Panc1 (cell line): ENCODE data around the gene THADA. TPM values are rescaled to one million over a fixed set of nuclear protein-coding genes. Genes with fewer than 3 reads are reported as not detected.

ENCODE experiments used
- ATAC-seq: fragments of 200-7000 bp; cut with Tn5 transposase; 2 replicates; pipeline ENCODE4 v1.9.1; 2020; ENCODE audit warnings: mild to moderate bottlenecking, moderate library complexity
- BruUV-seq: library from RNA; stranded (reverse); fragments of 400-500 nt; replicated peaks from 2 replicates; lab custom pipeline; 2021; lab: Mats Ljungman, UMichigan
- CTCF ChIA-PET: fragments of 300-600 bp; sonication (Branson Sonifier 250); formaldehyde crosslinking; loops from one replicate; lab custom pipeline; 2022; ENCODE audit warnings: antibody characterized with exemption; lab: Charles Lee
- POLR2A ChIA-PET: fragments of 300-600 bp; sonication (Branson Sonifier 250); formaldehyde crosslinking; loops from one replicate; lab custom pipeline; 2022; ENCODE audit warnings: antibody characterized with exemption; lab: Charles Lee
- DNase-seq: peaks from one replicate; pipeline ENCODE4 v3.0.0-alpha.2; 2010; ENCODE audit warnings: low read depth, low spot score
- H3K27ac ChIP-seq: 2 replicates; pipeline ENCODE4 v1.5.1; 2011; ENCODE audit warnings: mild to moderate bottlenecking, low read length, inconsistent platforms
- H3K27me3 ChIP-seq: fragments of 200-500 bp; sonication (Bioruptor generic); 2 replicates; pipeline ENCODE4 v1.6.0; 2014; ENCODE audit warnings: low read length, inconsistent platforms; ENCODE audit not compliant: control insufficient read depth, insufficient read depth
- H3K36me3 ChIP-seq: fragments of 200-500 bp; sonication (Bioruptor generic); 2 replicates; pipeline ENCODE4 v1.5.1; 2014; ENCODE audit warnings: inconsistent platforms, mild to moderate bottlenecking, low read length, moderate library complexity; ENCODE audit not compliant: control insufficient read depth, insufficient read depth
- H3K4me1 ChIP-seq: 2 replicates; pipeline ENCODE4 v1.5.1; 2011; ENCODE audit warnings: inconsistent platforms, mild to moderate bottlenecking, low read length, moderate library complexity; ENCODE audit not compliant: control insufficient read depth, insufficient read depth
- H3K4me3 ChIP-seq, 2 experiments: 2 replicates each; pipeline ENCODE4 v1.5.1; 2011 to 2012; ENCODE audit warnings: low read depth in 2 of 2, low read length in 2 of 2, mild to moderate bottlenecking in 2 of 2, inconsistent platforms in 1 of 2, moderate library complexity in 1 of 2
- H3K9me3 ChIP-seq: fragments of 200-500 bp; sonication (Bioruptor generic); 2 replicates; pipeline ENCODE4 v1.5.1; 2014; ENCODE audit warnings: low read depth, mild to moderate bottlenecking, inconsistent platforms, low read length, moderate library complexity; ENCODE audit not compliant: control insufficient read depth, insufficient read depth
- POLR2AphosphoS5 ChIP-seq: IDR thresholded peaks from 2 replicates; pipeline ENCODE4 v1.6.1; 2012; ENCODE audit warnings: mild to moderate bottlenecking, low read depth, low read length, moderate library complexity
- SIN3A ChIP-seq: IDR thresholded peaks from 2 replicates; pipeline ENCODE4 v1.6.1; 2012; ENCODE audit warnings: low read depth, mild to moderate bottlenecking, low read length, moderate library complexity, borderline replicate concordance; ENCODE audit not compliant: insufficient read depth
- TCF7L2 ChIP-seq: IDR thresholded peaks from 2 replicates; pipeline ENCODE4 v1.6.1; 2011; ENCODE audit warnings: mild to moderate bottlenecking, low read depth, low read length, inconsistent platforms
- in situ Hi-C: cut with HindIII; loops from 2 replicates; pipeline ENCODE4 v1.10.0; 2016; ENCODE audit warnings: low sequenced_read_pairs, low pct_unique_long_range_greater_than_20kb
- intact Hi-C: fragments of 100-400 bp; cut with micrococcal nuclease; formaldehyde crosslinking; loops from one replicate; pipeline ENCODE4 v1.10.0; 2022; ENCODE audit not compliant: unreplicated experiment
- total RNA-seq: library from RNA; stranded (reverse); gene quantifications from one replicate; pipeline ENCODE4 v1.2.1, GENCODE V29; 2021; ENCODE audit not compliant: unreplicated experiment
- TF ChIP-seq, protein P1 (sequence below): fragments of 450-650 bp; IDR thresholded peaks from 2 replicates; pipeline ENCODE4 v1.5.1; 2017; ENCODE audit warnings: mild to moderate bottlenecking
- TF ChIP-seq, protein P2 (sequence below), 2 experiments: IDR thresholded peaks; 2 replicates each; pipeline ENCODE4 v1.6.1; 2011 to 2012; ENCODE audit warnings: low read depth in 2 of 2, control low read depth in 1 of 2, low read length in 1 of 2, mild to moderate bottlenecking in 1 of 2, moderate library complexity in 1 of 2; ENCODE audit not compliant: insufficient read depth in 1 of 2

The THADA gene
- total RNA-seq, 1 experiment from 2014 or later = 37.2 TPM

DNA sequence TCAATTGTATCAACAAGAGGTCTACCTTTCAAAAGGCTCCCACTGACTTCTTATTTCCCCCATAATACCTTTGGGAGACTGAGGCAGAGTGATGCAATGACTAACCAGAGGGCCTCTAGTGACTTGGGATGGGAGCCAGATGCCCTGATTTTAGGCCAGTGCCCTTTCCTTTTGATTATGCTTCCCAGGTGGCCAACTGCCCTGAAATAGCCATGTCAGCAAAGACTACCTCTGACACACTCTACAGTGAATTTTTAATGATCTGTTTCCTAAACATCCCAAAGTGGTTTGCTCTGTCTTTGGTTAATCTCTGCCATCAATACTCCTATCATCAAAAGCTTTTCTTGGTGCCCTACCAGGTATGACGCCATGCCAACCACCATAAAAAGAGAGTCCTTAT, 303.5 kb downstream of the THADA start:
- Histone ChIP-seq H3K27me3 (no peaks in the 10 kb centered on the region), H3K4me3 (no peak overlapping the region), H3K27ac (no peak overlapping the region), H3K36me3 (no peaks in the 10 kb centered on the region), H3K4me1 (no peaks in the 10 kb centered on the region; the same call in 1 of the 2 replicates), H3K9me3 (no peaks in the 10 kb centered on the region)
- no TSS peak for BruUV-seq
- ChIA-PET POLR2A (no interaction called here), CTCF (no interaction called here)
- ATAC-seq = no peak
- in situ Hi-C loops = no loop called here
- no peak for TF ChIP-seq SIN3A
- TF ChIP-seq, protein P1, sequence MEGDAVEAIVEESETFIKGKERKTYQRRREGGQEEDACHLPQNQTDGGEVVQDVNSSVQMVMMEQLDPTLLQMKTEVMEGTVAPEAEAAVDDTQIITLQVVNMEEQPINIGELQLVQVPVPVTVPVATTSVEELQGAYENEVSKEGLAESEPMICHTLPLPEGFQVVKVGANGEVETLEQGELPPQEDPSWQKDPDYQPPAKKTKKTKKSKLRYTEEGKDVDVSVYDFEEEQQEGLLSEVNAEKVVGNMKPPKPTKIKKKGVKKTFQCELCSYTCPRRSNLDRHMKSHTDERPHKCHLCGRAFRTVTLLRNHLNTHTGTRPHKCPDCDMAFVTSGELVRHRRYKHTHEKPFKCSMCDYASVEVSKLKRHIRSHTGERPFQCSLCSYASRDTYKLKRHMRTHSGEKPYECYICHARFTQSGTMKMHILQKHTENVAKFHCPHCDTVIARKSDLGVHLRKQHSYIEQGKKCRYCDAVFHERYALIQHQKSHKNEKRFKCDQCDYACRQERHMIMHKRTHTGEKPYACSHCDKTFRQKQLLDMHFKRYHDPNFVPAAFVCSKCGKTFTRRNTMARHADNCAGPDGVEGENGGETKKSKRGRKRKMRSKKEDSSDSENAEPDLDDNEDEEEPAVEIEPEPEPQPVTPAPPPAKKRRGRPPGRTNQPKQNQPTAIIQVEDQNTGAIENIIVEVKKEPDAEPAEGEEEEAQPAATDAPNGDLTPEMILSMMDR = no peak
- intact Hi-C loops = no loop called here
- no peak for DNase-seq

DNA sequence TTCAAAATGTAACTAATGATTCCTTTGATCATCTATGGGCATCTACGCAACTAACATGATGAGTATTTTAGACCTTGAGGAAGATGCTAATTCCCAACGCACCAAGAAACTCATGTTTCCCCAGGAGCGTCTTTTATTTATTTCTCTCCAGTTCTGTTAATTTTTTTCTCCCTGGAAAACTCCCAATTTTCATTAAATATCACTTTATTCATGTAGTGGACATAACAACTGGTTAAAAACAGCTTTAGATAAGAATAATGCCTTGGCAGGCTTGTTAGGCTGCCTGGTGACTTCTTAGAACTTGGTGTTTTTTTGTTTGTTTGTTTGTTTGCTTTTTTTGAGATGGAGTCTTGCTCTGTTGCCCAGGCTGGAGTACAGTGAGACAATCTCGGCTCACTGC, 306.5 kb downstream of the THADA start:
- TF ChIP-seq SIN3A (no peak), POLR2AphosphoS5 (no peak), TCF7L2 (no peak)
- TF ChIP-seq, protein P2, sequence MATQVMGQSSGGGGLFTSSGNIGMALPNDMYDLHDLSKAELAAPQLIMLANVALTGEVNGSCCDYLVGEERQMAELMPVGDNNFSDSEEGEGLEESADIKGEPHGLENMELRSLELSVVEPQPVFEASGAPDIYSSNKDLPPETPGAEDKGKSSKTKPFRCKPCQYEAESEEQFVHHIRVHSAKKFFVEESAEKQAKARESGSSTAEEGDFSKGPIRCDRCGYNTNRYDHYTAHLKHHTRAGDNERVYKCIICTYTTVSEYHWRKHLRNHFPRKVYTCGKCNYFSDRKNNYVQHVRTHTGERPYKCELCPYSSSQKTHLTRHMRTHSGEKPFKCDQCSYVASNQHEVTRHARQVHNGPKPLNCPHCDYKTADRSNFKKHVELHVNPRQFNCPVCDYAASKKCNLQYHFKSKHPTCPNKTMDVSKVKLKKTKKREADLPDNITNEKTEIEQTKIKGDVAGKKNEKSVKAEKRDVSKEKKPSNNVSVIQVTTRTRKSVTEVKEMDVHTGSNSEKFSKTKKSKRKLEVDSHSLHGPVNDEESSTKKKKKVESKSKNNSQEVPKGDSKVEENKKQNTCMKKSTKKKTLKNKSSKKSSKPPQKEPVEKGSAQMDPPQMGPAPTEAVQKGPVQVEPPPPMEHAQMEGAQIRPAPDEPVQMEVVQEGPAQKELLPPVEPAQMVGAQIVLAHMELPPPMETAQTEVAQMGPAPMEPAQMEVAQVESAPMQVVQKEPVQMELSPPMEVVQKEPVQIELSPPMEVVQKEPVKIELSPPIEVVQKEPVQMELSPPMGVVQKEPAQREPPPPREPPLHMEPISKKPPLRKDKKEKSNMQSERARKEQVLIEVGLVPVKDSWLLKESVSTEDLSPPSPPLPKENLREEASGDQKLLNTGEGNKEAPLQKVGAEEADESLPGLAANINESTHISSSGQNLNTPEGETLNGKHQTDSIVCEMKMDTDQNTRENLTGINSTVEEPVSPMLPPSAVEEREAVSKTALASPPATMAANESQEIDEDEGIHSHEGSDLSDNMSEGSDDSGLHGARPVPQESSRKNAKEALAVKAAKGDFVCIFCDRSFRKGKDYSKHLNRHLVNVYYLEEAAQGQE (IDR thresholded peaks at IDR 0.05; ENCODE audit: insufficient read depth in 1 of 2, low read depth in 2 of 2, low read length in 1 of 2) = no peak
- TF ChIP-seq, protein P1 = no peak
- DNase-seq (no peak), ATAC-seq (no peak)
- no TSS peak for BruUV-seq
- Histone ChIP-seq H3K36me3 (no peaks in the 10 kb centered on the region), H3K4me3 (no peak overlapping the region), H3K27ac (no peak overlapping the region), H3K27me3 (no peaks in the 10 kb centered on the region), H3K9me3 (peaks cover 3% of the 10 kb centered on the region; the same call in 1 of the 2 replicates), H3K4me1 (no peaks in the 10 kb centered on the region; the same call in 1 of the 2 replicates)
- intact Hi-C loops = no loop called here
- CTCF ChIA-PET = no interaction called here
- POLR2A ChIA-PET = no interaction called here
- in situ Hi-C loops = no loop called here
